Measurements from ENCODE around the gene ARFGAP1.

ARFGAP1 gene

DNA sequence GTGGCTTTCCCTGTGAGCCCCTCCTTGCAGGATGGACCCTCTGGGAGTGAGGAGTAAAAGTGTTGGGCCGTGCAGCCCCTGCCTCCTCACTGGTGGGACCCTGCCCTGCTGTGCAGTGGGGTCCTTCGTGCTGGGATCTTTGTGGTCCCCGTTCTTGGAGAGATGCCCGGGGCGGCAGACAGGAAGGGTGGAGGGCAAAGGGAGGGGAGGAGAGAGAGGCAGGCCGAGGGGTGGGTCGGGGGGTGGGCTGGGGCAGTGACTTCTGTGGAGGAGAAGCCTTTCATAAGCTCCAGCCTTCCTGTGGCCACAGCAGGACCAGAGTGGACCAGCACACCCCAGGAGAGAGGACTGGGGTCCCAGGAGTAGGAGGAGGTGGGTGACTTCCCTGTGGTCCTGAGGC, 20.3 kb downstream of the ARFGAP1 start, which contains the start of gene COL20A1:
TSS of gene COL20A1 (plus strand) at position 283 of the 400 bp plus-strand sequence. CDS start 1,922 bp downstream, outside the sequence.
- Histone ChIP-seq H3K36me3 (ENCODE audit: insufficient read depth, low read length) (no peaks in the 10 kb centered on the region), H3K27ac (no peak within 1 kb of the TSS), H3K9me3 (ENCODE audit: low read depth, low read length) (no peaks in the 10 kb centered on the region), H3K9ac (ENCODE audit: insufficient read length) (no peak within 1 kb of the TSS), H3K4me3 (no peak within 1 kb of the TSS)
- TF ChIP-seq FOXP2 (optimal IDR thresholded peaks at IDR 0.05; ENCODE audit: control extremely low read depth, extremely low read length, insufficient read depth), result no peak
- TF ChIP-seq EZH2 (IDR thresholded peaks at IDR 0.05), result no peak
- no peak for TF ChIP-seq POLR2AphosphoS5 (IDR thresholded peaks at IDR 0.05; ENCODE audit: borderline replicate concordance, low read depth, low read length)
- no peak for DNase-seq (ENCODE audit: low read depth, low spot score)

- H3K27ac ChIP-seq, result no peak overlapping the region
- TF ChIP-seq EZH2 (IDR thresholded peaks at IDR 0.05) (no peak), FOXP2 (optimal IDR thresholded peaks at IDR 0.05; ENCODE audit: control extremely low read depth, extremely low read length, insufficient read depth) (no peak), POLR2AphosphoS5 (IDR thresholded peaks at IDR 0.05; ENCODE audit: borderline replicate concordance, low read depth, low read length) (no peak)
- H3K36me3 ChIP-seq (ENCODE audit: insufficient read depth, low read length), result no peaks in the 10 kb centered on the region
- DNase-seq (ENCODE audit: low read depth, low spot score), result no peak
- no peak overlapping the region for H3K4me3 ChIP-seq
- no peaks in the 10 kb centered on the region for H3K9me3 ChIP-seq (ENCODE audit: low read depth, low read length)
- H3K9ac ChIP-seq (ENCODE audit: insufficient read length), result no peak overlapping the region
Observed at GRCh38 chr20:63293456-63293855, 20.8 kb downstream of the ARFGAP1 start.

GRCh38 chr20:63293871-63294535, 21.4 kb downstream of the ARFGAP1 start:
- Histone ChIP-seq H3K36me3 (ENCODE audit: insufficient read depth, low read length) (no peaks in the 10 kb centered on the region), H3K4me3 (no peak overlapping the region), H3K9ac (ENCODE audit: insufficient read length) (no peak overlapping the region), H3K9me3 (ENCODE audit: low read depth, low read length) (no peaks in the 10 kb centered on the region), H3K27ac (no peak overlapping the region)
- TF ChIP-seq EZH2 (IDR thresholded peaks at IDR 0.05) (no peak), FOXP2 (optimal IDR thresholded peaks at IDR 0.05; ENCODE audit: control extremely low read depth, extremely low read length, insufficient read depth) (no peak), POLR2AphosphoS5 (IDR thresholded peaks at IDR 0.05; ENCODE audit: borderline replicate concordance, low read depth, low read length) (no peak)
- no peak for DNase-seq (ENCODE audit: low read depth, low spot score)

- no peak overlapping the region for H3K27ac ChIP-seq
- no peaks in the 10 kb centered on the region for H3K36me3 ChIP-seq (ENCODE audit: insufficient read depth, low read length)
- DNase-seq (ENCODE audit: low read depth, low spot score), result no peak
- H3K4me3 ChIP-seq, result no peak overlapping the region
- no peak overlapping the region for H3K9ac ChIP-seq (ENCODE audit: insufficient read length)
- H3K9me3 ChIP-seq (ENCODE audit: low read depth, low read length), result no peaks in the 10 kb centered on the region
- TF ChIP-seq POLR2AphosphoS5 (IDR thresholded peaks at IDR 0.05; ENCODE audit: borderline replicate concordance, low read depth, low read length) (no peak), FOXP2 (optimal IDR thresholded peaks at IDR 0.05; ENCODE audit: control extremely low read depth, extremely low read length, insufficient read depth) (no peak), EZH2 (IDR thresholded peaks at IDR 0.05) (no peak)
Observed at GRCh38 chr20:63294536-63294900, 21.9 kb downstream of the ARFGAP1 start.

GRCh38 chr20:63295018-63295417, 22.4 kb downstream of the ARFGAP1 start:
- no peak overlapping the region for H3K27ac ChIP-seq
- H3K9me3 ChIP-seq (ENCODE audit: low read depth, low read length), result no peaks in the 10 kb centered on the region
- DNase-seq (ENCODE audit: low read depth, low spot score), result no peak
- no peak overlapping the region for H3K4me3 ChIP-seq
- no peak overlapping the region for H3K9ac ChIP-seq (ENCODE audit: insufficient read length)
- no peak for TF ChIP-seq EZH2 (IDR thresholded peaks at IDR 0.05)
- no peak for TF ChIP-seq POLR2AphosphoS5 (IDR thresholded peaks at IDR 0.05; ENCODE audit: borderline replicate concordance, low read depth, low read length)
- TF ChIP-seq FOXP2 (optimal IDR thresholded peaks at IDR 0.05; ENCODE audit: control extremely low read depth, extremely low read length, insufficient read depth), result no peak
- no peaks in the 10 kb centered on the region for H3K36me3 ChIP-seq (ENCODE audit: insufficient read depth, low read length)

- DNase-seq (ENCODE audit: low read depth, low spot score), result no peak
- Histone ChIP-seq H3K27ac (no peak overlapping the region), H3K36me3 (ENCODE audit: insufficient read depth, low read length) (no peaks in the 10 kb centered on the region), H3K9me3 (ENCODE audit: low read depth, low read length) (no peaks in the 10 kb centered on the region), H3K4me3 (no peak overlapping the region), H3K9ac (ENCODE audit: insufficient read length) (no peak overlapping the region)
- TF ChIP-seq EZH2 (IDR thresholded peaks at IDR 0.05) (no peak), POLR2AphosphoS5 (IDR thresholded peaks at IDR 0.05; ENCODE audit: borderline replicate concordance, low read depth, low read length) (no peak), FOXP2 (optimal IDR thresholded peaks at IDR 0.05; ENCODE audit: control extremely low read depth, extremely low read length, insufficient read depth) (no peak)
Observed at GRCh38 chr20:63295422-63295821, 22.8 kb downstream of the ARFGAP1 start.

DNA sequence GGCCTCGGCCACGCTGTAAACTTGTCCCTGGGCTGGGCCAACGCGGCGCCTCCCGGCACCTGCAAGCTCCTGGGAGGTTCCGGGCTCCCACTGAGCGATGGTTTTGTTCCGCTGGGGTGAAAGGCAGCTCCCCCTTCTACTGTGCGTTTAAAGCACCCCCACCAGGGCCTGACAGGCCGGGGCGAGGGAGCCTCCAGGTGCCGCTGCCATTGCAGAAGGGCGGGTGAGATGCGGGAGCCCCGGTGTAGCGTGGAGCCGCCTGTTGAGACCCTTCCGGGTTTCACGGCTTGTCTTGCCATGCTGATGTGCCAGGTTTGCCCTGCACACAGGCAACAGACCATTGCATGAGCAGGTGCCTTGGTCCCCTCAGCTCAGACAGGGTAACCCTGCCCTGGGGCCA, 23.2 kb downstream of the ARFGAP1 start:
- H3K27ac ChIP-seq, result no peak overlapping the region
- no peaks in the 10 kb centered on the region for H3K36me3 ChIP-seq (ENCODE audit: insufficient read depth, low read length)
- TF ChIP-seq POLR2AphosphoS5 (IDR thresholded peaks at IDR 0.05; ENCODE audit: borderline replicate concordance, low read depth, low read length), result no peak
- no peak for TF ChIP-seq EZH2 (IDR thresholded peaks at IDR 0.05)
- no peak for TF ChIP-seq FOXP2 (optimal IDR thresholded peaks at IDR 0.05; ENCODE audit: control extremely low read depth, extremely low read length, insufficient read depth)
- no peaks in the 10 kb centered on the region for H3K9me3 ChIP-seq (ENCODE audit: low read depth, low read length)
- H3K9ac ChIP-seq (ENCODE audit: insufficient read length), result no peak overlapping the region
- DNase-seq (ENCODE audit: low read depth, low spot score), result no peak
- no peak overlapping the region for H3K4me3 ChIP-seq

DNA sequence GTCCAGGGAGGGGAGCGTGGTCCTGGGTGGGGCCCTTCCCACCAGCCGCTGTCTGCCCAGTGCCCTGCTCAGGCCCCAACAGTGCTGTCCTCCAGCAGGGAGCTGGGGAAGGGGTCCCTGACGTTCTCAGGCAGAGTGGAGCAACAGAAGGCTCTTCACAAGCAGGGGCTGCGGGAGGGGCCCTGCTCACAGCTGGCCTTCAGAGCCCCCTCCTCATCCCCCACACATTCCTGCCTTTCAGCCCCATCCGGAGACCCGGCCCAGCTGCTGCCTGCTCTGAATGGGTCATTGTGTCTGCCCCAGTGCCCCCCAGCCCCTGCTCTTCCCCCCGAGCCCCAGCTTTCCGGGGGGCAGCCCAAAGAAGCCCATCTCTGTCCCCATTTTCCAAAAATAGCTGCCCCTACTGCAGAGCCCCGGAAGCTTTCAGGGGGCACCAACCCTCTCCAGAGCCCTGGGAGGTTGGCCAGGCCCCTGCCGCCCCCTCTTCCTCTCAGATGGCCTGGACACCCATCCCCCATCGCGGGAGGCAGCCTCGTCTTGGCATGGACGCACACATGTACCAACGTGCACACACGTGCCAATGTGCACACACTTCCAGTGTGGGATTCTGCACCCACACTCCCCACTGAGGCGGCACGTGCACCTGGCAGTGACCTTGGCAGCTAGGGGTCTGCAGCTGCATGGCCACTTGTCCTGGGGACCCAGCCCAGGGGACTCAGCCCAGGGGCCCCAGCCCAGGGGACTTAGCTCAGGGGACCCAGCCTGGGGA, 24.1 kb downstream of the ARFGAP1 start:
- TF ChIP-seq FOXP2 (optimal IDR thresholded peaks at IDR 0.05; ENCODE audit: control extremely low read depth, extremely low read length, insufficient read depth), result no peak
- no peak for TF ChIP-seq POLR2AphosphoS5 (IDR thresholded peaks at IDR 0.05; ENCODE audit: borderline replicate concordance, low read depth, low read length)
- TF ChIP-seq EZH2 (IDR thresholded peaks at IDR 0.05), result no peak
- H3K36me3 ChIP-seq (ENCODE audit: insufficient read depth, low read length), result no peaks in the 10 kb centered on the region
- DNase-seq (ENCODE audit: low read depth, low spot score), result no peak
- H3K9ac ChIP-seq (ENCODE audit: insufficient read length), result no peak overlapping the region
- H3K4me3 ChIP-seq, result no peak overlapping the region
- no peaks in the 10 kb centered on the region for H3K9me3 ChIP-seq (ENCODE audit: low read depth, low read length)
- H3K27ac ChIP-seq, result no peak overlapping the region
